H1 (cell line): Measurements from ENCODE around the gene EEF1AKMT3. TPM values are rescaled to one million over a fixed set of nuclear protein-coding genes. Genes with fewer than 3 reads are reported as not detected.

Experiments
- CTCF ChIA-PET: fragments of 300-600 bp; sonication (Branson Sonifier 250); formaldehyde crosslinking; loops from one replicate; lab custom pipeline; 2021; ENCODE audit not compliant: partially characterized antibody; lab: Charles Lee
- POLR2A ChIA-PET: fragments of 300-600 bp; sonication (Branson Sonifier 250); formaldehyde crosslinking; loops from one replicate; lab custom pipeline; 2021; ENCODE audit warnings: inconsistent platforms; ENCODE audit not compliant: partially characterized antibody; lab: Charles Lee
- DNase-seq, 2 experiments: peaks; one replicate each; pipeline versions ENCODE4 v3.0.0 to v3.0.0-alpha.2; 2010 to 2022; ENCODE audit warnings: low spot score in 2 of 2, low read depth in 1 of 2, mixed read lengths in 1 of 2
- FAIRE-seq: peaks from 2 replicates; lab custom pipeline; 2011; peaks lifted over from hg19 to GRCh38; lab: Jason Lieb, UNC
- H2AFZ ChIP-seq: 2 replicates; pipeline ENCODE4 v1.8.1; 2012; ENCODE audit warnings: low read length, inconsistent platforms
- H2AK5ac ChIP-seq: 2 replicates; pipeline ENCODE4 v1.6.1; 2013; ENCODE audit warnings: low read depth, low read length
- H2BK120ac ChIP-seq: replicated peaks from 2 replicates; pipeline ENCODE3; 2013; ENCODE audit warnings: low read depth, low read length, inconsistent platforms
- H2BK12ac ChIP-seq: 2 replicates; pipeline ENCODE4 v1.6.1; 2013; ENCODE audit warnings: low read depth, low read length
- H2BK15ac ChIP-seq: 2 replicates; pipeline ENCODE4 v1.6.1; 2013; ENCODE audit warnings: low read length
- H2BK20ac ChIP-seq: 2 replicates; pipeline ENCODE4 v1.6.1; 2013; ENCODE audit warnings: low read length
- H2BK5ac ChIP-seq: 2 replicates; pipeline ENCODE4 v1.6.1; 2013; ENCODE audit warnings: low read depth, low read length
- H3K14ac ChIP-seq: 2 replicates; pipeline ENCODE4 v1.6.1; 2013; ENCODE audit warnings: inconsistent platforms; ENCODE audit not compliant: insufficient read length
- H3K18ac ChIP-seq: 2 replicates; pipeline ENCODE4 v1.6.1; 2013; ENCODE audit warnings: low read length; ENCODE audit errors: extremely low read depth
- H3K23ac ChIP-seq: 2 replicates; pipeline ENCODE4 v1.6.1; 2013; ENCODE audit warnings: inconsistent platforms; ENCODE audit not compliant: insufficient read length
- H3K23me2 ChIP-seq: 2 replicates; pipeline ENCODE4 v1.6.1; 2013; ENCODE audit warnings: low read depth, low read length
- H3K27ac ChIP-seq: 2 replicates; pipeline ENCODE4 v1.6.1; 2011; ENCODE audit warnings: low read depth, low read length, inconsistent platforms
- H3K27me3 ChIP-seq, 4 experiments: replicated peaks in 1 of 4; 1 replicate in 1 of 4; 2 replicates in 3 of 4; pipeline versions ENCODE4 v1.6.1 to v1.8.1; 2011 to 2013; ENCODE audit warnings: low read length in 3 of 4, mild to moderate bottlenecking in 3 of 4, inconsistent platforms in 2 of 4, mixed read lengths in 2 of 4, moderate library complexity in 1 of 4; ENCODE audit not compliant: control insufficient read depth in 3 of 4, insufficient read depth in 3 of 4; ENCODE audit errors: extremely low read depth in 1 of 4
- H3K36me3 ChIP-seq, 4 experiments: 2 replicates each; pipeline versions ENCODE4 v1.6.1 to v1.8.1; 2011 to 2013; ENCODE audit warnings: mild to moderate bottlenecking in 4 of 4, low read length in 3 of 4, moderate library complexity in 2 of 4, control low read depth in 1 of 4, inconsistent platforms in 1 of 4; ENCODE audit not compliant: insufficient read depth in 4 of 4, control insufficient read depth in 2 of 4
- H3K4ac ChIP-seq: replicated peaks from 2 replicates; pipeline ENCODE3; 2013; ENCODE audit warnings: low read length, low read depth, mixed read lengths, inconsistent platforms; ENCODE audit not compliant: insufficient read length
- H3K4me1 ChIP-seq, 4 experiments: replicated peaks in 1 of 4; 1 replicate in 1 of 4; 2 replicates in 3 of 4; pipeline versions ENCODE4 v1.6.1 to v1.8.1; 2011 to 2013; ENCODE audit warnings: low read length in 3 of 4, inconsistent platforms in 2 of 4, mixed read lengths in 1 of 4; ENCODE audit not compliant: insufficient read depth in 4 of 4, control insufficient read depth in 3 of 4
- H3K4me2 ChIP-seq, 2 experiments: 2 replicates each; pipeline versions ENCODE4 v1.6.1 to v1.8.1; 2011 to 2013; ENCODE audit warnings: low read depth in 2 of 2, low read length in 2 of 2, control low read depth in 1 of 2, inconsistent platforms in 1 of 2, mild to moderate bottlenecking in 1 of 2; ENCODE audit not compliant: insufficient read depth in 1 of 2
- H3K4me3 ChIP-seq, 4 experiments: fragments of 200-600, 300-600 bp in 1 of 4; sonication (generic), shearing (Covaris generic), sonication (Bioruptor Twin) in 1 of 4; 2 replicates each; pipeline versions ENCODE4 v1.5.1 to v1.8.1; 2011 to 2016; ENCODE audit warnings: low read length in 4 of 4, low read depth in 3 of 4, control low read depth in 2 of 4, inconsistent platforms in 2 of 4, mild to moderate bottlenecking in 2 of 4, mixed read lengths in 1 of 4, moderate library complexity in 1 of 4; ENCODE audit not compliant: insufficient read depth in 2 of 4; ENCODE audit errors: extremely low read depth in 1 of 4
- H3K56ac ChIP-seq: replicated peaks from 2 replicates; pipeline ENCODE3; 2013; ENCODE audit warnings: low read depth, mild to moderate bottlenecking, mixed read lengths, low read length, inconsistent platforms; ENCODE audit not compliant: insufficient read length
- H3K79me1 ChIP-seq: 2 replicates; pipeline ENCODE4 v1.6.1; 2013; ENCODE audit warnings: low read depth, low read length, control low read depth
- H3K79me2 ChIP-seq, 2 experiments: 2 replicates each; pipeline versions ENCODE4 v1.6.1 to v1.8.1; 2012 to 2013; ENCODE audit warnings: low read length in 2 of 2, mild to moderate bottlenecking in 2 of 2, inconsistent platforms in 1 of 2; ENCODE audit not compliant: insufficient read depth in 2 of 2, control insufficient read depth in 1 of 2
- H3K9ac ChIP-seq, 4 experiments: replicated peaks in 1 of 4; 1 replicate in 1 of 4; 2 replicates in 3 of 4; pipeline versions ENCODE4 v1.6.1 to v1.8.1; 2011 to 2013; ENCODE audit warnings: low read depth in 3 of 4, low read length in 3 of 4, control low read depth in 2 of 4, mild to moderate bottlenecking in 2 of 4, moderate library complexity in 2 of 4, inconsistent platforms in 1 of 4; ENCODE audit errors: extremely low read depth in 1 of 4
- H3K9me3 ChIP-seq, 2 experiments: 2 replicates each; pipeline versions ENCODE4 v1.6.1 to v1.8.1; 2012 to 2013; ENCODE audit warnings: mild to moderate bottlenecking in 2 of 2, moderate library complexity in 2 of 2, control low read depth in 1 of 2, inconsistent platforms in 1 of 2, low read depth in 1 of 2, low read length in 1 of 2, mixed read lengths in 1 of 2; ENCODE audit not compliant: insufficient read depth in 2 of 2
- H4K20me1 ChIP-seq, 2 experiments: replicated peaks in 1 of 2; 2 replicates each; pipeline versions ENCODE3 to v1.8.1; 2011 to 2013; ENCODE audit warnings: inconsistent platforms in 2 of 2, low read length in 2 of 2, mild to moderate bottlenecking in 1 of 2; ENCODE audit not compliant: insufficient read depth in 2 of 2, control insufficient read depth in 1 of 2
- H4K5ac ChIP-seq: 2 replicates; pipeline ENCODE4 v1.6.1; 2013; ENCODE audit warnings: low read length, low read depth, mixed read lengths, inconsistent platforms; ENCODE audit not compliant: insufficient read length
- H4K8ac ChIP-seq: 2 replicates; pipeline ENCODE4 v1.8.0; 2013; ENCODE audit warnings: mild to moderate bottlenecking, moderate library complexity, low read length, inconsistent platforms; ENCODE audit not compliant: insufficient read depth; ENCODE audit errors: extremely low read depth
- H4K91ac ChIP-seq: replicated peaks from 2 replicates; pipeline ENCODE3; 2013; ENCODE audit warnings: low read length, mixed read lengths, inconsistent platforms; ENCODE audit not compliant: insufficient read length
- CREB1 ChIP-seq: IDR thresholded peaks from 2 replicates; pipeline ENCODE4 v1.6.1; 2012; ENCODE audit warnings: inconsistent platforms
- KDM4A ChIP-seq: IDR thresholded peaks from one replicate; pipeline ENCODE4 v1.7.1; 2012; ENCODE audit warnings: low read depth, mild to moderate bottlenecking, moderate library complexity, low read length, inconsistent platforms; ENCODE audit not compliant: severe bottlenecking
- MAFK ChIP-seq: IDR thresholded peaks from 2 replicates; pipeline ENCODE4 v1.6.1; 2012; ENCODE audit warnings: low read depth, mild to moderate bottlenecking, improper control_type of control experiment, low read length
- POU5F1 ChIP-seq: IDR thresholded peaks from 2 replicates; pipeline ENCODE4 v1.6.1; 2011; ENCODE audit warnings: low read depth, mild to moderate bottlenecking, low read length, moderate library complexity
- RXRA ChIP-seq: IDR thresholded peaks from 2 replicates; pipeline ENCODE4 v1.6.1; 2011; ENCODE audit warnings: low read depth, mild to moderate bottlenecking, low read length, moderate library complexity; ENCODE audit not compliant: insufficient read depth
- SP2 ChIP-seq: IDR thresholded peaks from 2 replicates; pipeline ENCODE4 v1.6.1; 2012; ENCODE audit warnings: mild to moderate bottlenecking, low read length, inconsistent platforms
- TBP ChIP-seq: IDR thresholded peaks from 2 replicates; pipeline ENCODE4 v1.6.1; 2011; ENCODE audit warnings: low read depth, low read length, improper control_type of control experiment
- TCF12 ChIP-seq: IDR thresholded peaks from 2 replicates; pipeline ENCODE4 v1.6.1; 2011; ENCODE audit warnings: low read depth, mild to moderate bottlenecking, low read length
- WGBS, 2 experiments: shearing (Covaris generic) in 1 of 2; methylation state at CpG; one replicate each; pipeline versions ENCODE4 v1.1.6 to v1.1.7; 2013 to 2015; ENCODE audit warnings: low lambda C conversion rate in 2 of 2, mixed read lengths in 2 of 2, inconsistent platforms in 1 of 2, low coverage in 1 of 2, missing lambda C conversion rate in 1 of 2; ENCODE audit not compliant: insufficient replicate concordance in 2 of 2, insufficient coverage in 1 of 2, insufficient read length in 1 of 2; ENCODE audit errors: extremely low coverage in 1 of 2, missing lambda C conversion rate in 1 of 2; 5-methylcytosine and 5-hydroxymethylcytosine counted together
- polyA plus RNA-seq, 7 experiments: library from polyadenylated mRNA; depleted of rRNA in 3 of 7; stranded (reverse) in 5 of 7; unstranded in 2 of 7; fragments of >200 nt in 5 of 7; fragments of 200-250 nt in 2 of 7; gene quantifications; 1 replicate in 5 of 7; 2 replicates in 1 of 7; 4 replicates in 1 of 7; pipeline versions ENCODE4 v1.2.1 to v1.2.3, GENCODE V29; 2011 to 2013; ENCODE audit warnings: missing spikeins in 2 of 7, mixed read lengths in 2 of 7
- total RNA-seq: library from RNA; stranded (reverse); fragmentation: NEBNext Ultra II Directional; extraction: Animal tissue kit (Norgen Biotek cat#: 25700); gene quantifications from 2 replicates; pipeline ENCODE4 v1.2.1, GENCODE V29; 2021
- TF ChIP-seq, protein P1 (sequence below): IDR thresholded peaks from 2 replicates; pipeline ENCODE4 v1.6.1; 2011; ENCODE audit warnings: low read depth, mild to moderate bottlenecking, low read length; ENCODE audit not compliant: insufficient read depth
- TF ChIP-seq, protein P2 (sequence below): IDR thresholded peaks from 2 replicates; pipeline ENCODE4 v1.6.1; 2012; ENCODE audit warnings: inconsistent platforms

The EEF1AKMT3 gene
- total and polyA plus RNA-seq, 2 of the 8 experiments (the other 6 are each of a cell fraction or from before 2014, with no cell fraction given), result 3.1 to 4.4 TPM

- no peak overlapping the region for H3K14ac ChIP-seq
- H3K79me1 ChIP-seq, result no peaks in the 10 kb centered on the region
- TF ChIP-seq TBP (no peak), SP2 (no peak), MAFK (no peak), CREB1 (no peak), TCF12 (no peak), RXRA (no peak), KDM4A (no peak), POU5F1 (no peak)
- TF ChIP-seq, protein P1, sequence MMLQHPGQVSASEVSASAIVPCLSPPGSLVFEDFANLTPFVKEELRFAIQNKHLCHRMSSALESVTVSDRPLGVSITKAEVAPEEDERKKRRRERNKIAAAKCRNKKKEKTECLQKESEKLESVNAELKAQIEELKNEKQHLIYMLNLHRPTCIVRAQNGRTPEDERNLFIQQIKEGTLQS, result no peak
- TF ChIP-seq, protein P2, sequence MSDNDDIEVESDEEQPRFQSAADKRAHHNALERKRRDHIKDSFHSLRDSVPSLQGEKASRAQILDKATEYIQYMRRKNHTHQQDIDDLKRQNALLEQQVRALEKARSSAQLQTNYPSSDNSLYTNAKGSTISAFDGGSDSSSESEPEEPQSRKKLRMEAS, result no peak
- TF ChIP-seq, all 59 proteins: peak for 0
- Histone ChIP-seq H4K5ac (no peak overlapping the region), H2AK5ac (no peak overlapping the region), H3K27me3 (no peaks in the 10 kb centered on the region), H2BK120ac (no peak overlapping the region), H2BK12ac (no peak overlapping the region), H2AFZ (no peak overlapping the region), H2BK20ac (no peak overlapping the region), H3K23me2 (no peaks in the 10 kb centered on the region), H3K18ac (no peak overlapping the region), H2BK15ac (no peak overlapping the region), H3K27ac (no peak overlapping the region), H3K23ac (no peak overlapping the region), H3K4me2 (no peak overlapping the region), H3K4me3 (no peak overlapping the region), H2BK5ac (no peak overlapping the region), H3K4me1 (no peaks in the 10 kb centered on the region), H3K9ac (no peak overlapping the region), H3K4ac (no peak overlapping the region), H4K20me1 (no peaks in the 10 kb centered on the region), H4K8ac (no peak overlapping the region; the same call in 1 of the 2 replicates), H3K36me3 (peaks cover 0 to 3% (median 0%) of the 10 kb centered on the region in 4 experiments; a peak in 1 of 8 replicates), H3K9me3 (no peaks in the 10 kb centered on the region), H3K79me2 (no peaks in the 10 kb centered on the region), H3K56ac (no peak overlapping the region), H4K91ac (no peak overlapping the region)
- WGBS, 2 experiments, result 89% methylated on average over 14 of the region's 14 CpGs; no CpG with 5 or more reads in 1 of the 2 experiments
- ChIA-PET POLR2A (interaction anchor here (1.0 to 9.6 kb wide), 9 partner anchors 8 to 84 kb away, joined by 3 to 71 read pairs (median 4); partner anchors contain the start of genes CTDSP2, EEF1AKMT3 and METTL1), CTCF (interaction anchor here (0.6 to 10.4 kb wide), 9 partner anchors 12 to 1599 kb away, joined by 3 to 146 read pairs (median 4); partner anchors contain the start of gene TSFM)
- DNase-seq (no peak), FAIRE-seq (no peak)
These were observed 40.9 kb downstream of the EEF1AKMT3 start for GRCh38 chr12:57813111-57813970.
